Measurements from ENCODE around the gene PAX7.

DNA sequence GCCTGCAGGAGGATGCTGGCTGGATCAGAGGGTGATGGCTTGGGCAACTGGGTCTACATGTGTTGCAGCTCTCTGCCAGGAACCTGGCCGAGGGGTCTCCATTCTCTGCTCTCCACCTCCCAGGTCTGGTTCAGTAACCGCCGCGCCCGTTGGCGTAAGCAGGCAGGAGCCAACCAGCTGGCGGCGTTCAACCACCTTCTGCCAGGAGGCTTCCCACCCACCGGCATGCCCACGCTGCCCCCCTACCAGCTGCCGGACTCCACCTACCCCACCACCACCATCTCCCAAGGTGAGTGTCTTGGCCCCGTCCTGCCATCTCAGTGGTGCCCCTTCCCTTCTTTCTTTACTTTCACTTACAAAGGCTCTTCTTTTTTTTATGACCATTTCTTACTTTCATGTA lies 69.9 kb downstream of the PAX7 start:
- TF ChIP-seq, protein P1, sequence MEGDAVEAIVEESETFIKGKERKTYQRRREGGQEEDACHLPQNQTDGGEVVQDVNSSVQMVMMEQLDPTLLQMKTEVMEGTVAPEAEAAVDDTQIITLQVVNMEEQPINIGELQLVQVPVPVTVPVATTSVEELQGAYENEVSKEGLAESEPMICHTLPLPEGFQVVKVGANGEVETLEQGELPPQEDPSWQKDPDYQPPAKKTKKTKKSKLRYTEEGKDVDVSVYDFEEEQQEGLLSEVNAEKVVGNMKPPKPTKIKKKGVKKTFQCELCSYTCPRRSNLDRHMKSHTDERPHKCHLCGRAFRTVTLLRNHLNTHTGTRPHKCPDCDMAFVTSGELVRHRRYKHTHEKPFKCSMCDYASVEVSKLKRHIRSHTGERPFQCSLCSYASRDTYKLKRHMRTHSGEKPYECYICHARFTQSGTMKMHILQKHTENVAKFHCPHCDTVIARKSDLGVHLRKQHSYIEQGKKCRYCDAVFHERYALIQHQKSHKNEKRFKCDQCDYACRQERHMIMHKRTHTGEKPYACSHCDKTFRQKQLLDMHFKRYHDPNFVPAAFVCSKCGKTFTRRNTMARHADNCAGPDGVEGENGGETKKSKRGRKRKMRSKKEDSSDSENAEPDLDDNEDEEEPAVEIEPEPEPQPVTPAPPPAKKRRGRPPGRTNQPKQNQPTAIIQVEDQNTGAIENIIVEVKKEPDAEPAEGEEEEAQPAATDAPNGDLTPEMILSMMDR (IDR thresholded peaks at IDR 0.05), result no peak
- no peak for TF ChIP-seq POLR2A (IDR thresholded peaks at IDR 0.05)
